A549 (cell line): ENCODE measurements around the gene CRTC2. TPM values are rescaled to one million over a fixed set of nuclear protein-coding genes. Genes with fewer than 3 reads are reported as not detected.

Experiments
- ATAC-seq, 2 experiments: fragments of 200-7000 bp in 1 of 2; fragments of >200 bp in 1 of 2; cut with Nextera tagmentation in 1 of 2; cut with Tn5 transposase in 1 of 2; 3 replicates each; pipeline versions ENCODE4 v1.8.0 to v1.9.1; 2018 to 2020; ENCODE audit warnings: mild to moderate bottlenecking in 1 of 2, moderate library complexity in 1 of 2
- CTCF ChIA-PET: fragments of 300-600 bp; sonication (Branson Sonifier 250); formaldehyde crosslinking; extraction: SDS; loops from one replicate; lab custom pipeline; 2021; ENCODE audit warnings: antibody characterized with exemption, inconsistent platforms; lab: Yijun Ruan, JAX
- POLR2A ChIA-PET: fragments of 350-600 bp; formaldehyde crosslinking; extraction: SDS; loops from one replicate; lab custom pipeline; 2021; ENCODE audit warnings: antibody characterized with exemption, inconsistent platforms; lab: Yijun Ruan, JAX
- DNase-seq, 2 experiments: peaks; one replicate each; pipeline versions ENCODE4 v3.0.0 to v3.0.0-alpha.2; 2011 to 2016; ENCODE audit warnings: low read depth in 1 of 2, low spot score in 1 of 2
- FAIRE-seq: peaks from 2 replicates; lab custom pipeline; 2011; peaks lifted over from hg19 to GRCh38; lab: Jason Lieb, UNC
- H3K27ac ChIP-seq, 2 experiments: fragments of >200 bp; sonication (Bioruptor Twin); formaldehyde crosslinking; 3 replicates each; pipeline ENCODE4 v1.5.1; 2016 to 2017
- H3K4me1 ChIP-seq: fragments of >200 bp; sonication (Bioruptor Twin); formaldehyde crosslinking; 3 replicates; pipeline ENCODE4 v1.6.1; 2016
- H3K4me2 ChIP-seq: fragments of >200 bp; sonication (Bioruptor Twin); formaldehyde crosslinking; 3 replicates; pipeline ENCODE4 v1.6.1; 2016
- H3K4me3 ChIP-seq: fragments of >200 bp; sonication (Bioruptor Twin); formaldehyde crosslinking; 3 replicates; pipeline ENCODE4 v1.5.1; 2016
- H3K9me3 ChIP-seq: fragments of >200 bp; sonication (Bioruptor Twin); formaldehyde crosslinking; 3 replicates; pipeline ENCODE4 v1.6.1; 2016
- CBX8 ChIP-seq: fragments of 200-600 bp; sonication (generic); IDR thresholded peaks from 2 replicates; pipeline ENCODE4 v1.6.1; 2016
- CHD2 ChIP-seq: fragments of 150-350 bp; IDR thresholded peaks from 2 replicates; pipeline ENCODE4 v1.6.1; 2014; ENCODE audit warnings: low read length; ENCODE audit not compliant: partially characterized antibody
- E2F6 ChIP-seq: IDR thresholded peaks from 2 replicates; pipeline ENCODE4 v1.6.1; 2012; ENCODE audit warnings: low read depth, borderline replicate concordance
- EHF ChIP-seq: fragments of 250-450 bp; sonication (Bioruptor Pico); IDR thresholded peaks from 2 replicates; pipeline ENCODE4 v1.5.0; 2020; ENCODE audit warnings: mild to moderate bottlenecking
- EHMT2 ChIP-seq: fragments of 200-600 bp; sonication (generic); IDR thresholded peaks from 2 replicates; pipeline ENCODE4 v1.6.1; 2016; ENCODE audit warnings: antibody characterized with exemption, low read depth, mild to moderate bottlenecking, moderate library complexity
- ESRRA ChIP-seq: fragments of 150-350 bp; IDR thresholded peaks from 2 replicates; pipeline ENCODE4 v1.6.1; 2014; ENCODE audit warnings: mild to moderate bottlenecking, low read length, borderline replicate concordance
- FOXS1 ChIP-seq: fragments of 250-450 bp; sonication (Bioruptor Pico); IDR thresholded peaks from 2 replicates; pipeline ENCODE4 v1.5.0; 2020; ENCODE audit warnings: mild to moderate bottlenecking, moderate library complexity
- GATA3 ChIP-seq: IDR thresholded peaks from 2 replicates; pipeline ENCODE4 v1.6.1; 2012; ENCODE audit warnings: borderline replicate concordance
- HDAC2 ChIP-seq: fragments of 200-600 bp; sonication (generic); IDR thresholded peaks from 2 replicates; pipeline ENCODE4 v1.6.1; 2016
- HEYL ChIP-seq: fragments of 250-450 bp; sonication (Bioruptor Pico); IDR thresholded peaks from 2 replicates; pipeline ENCODE4 v1.8.0; 2021; ENCODE audit warnings: mild to moderate bottlenecking, moderate library complexity
- HOXB13 ChIP-seq: fragments of 250-450 bp; sonication (Bioruptor Pico); IDR thresholded peaks from 2 replicates; pipeline ENCODE4 v1.5.0; 2020; ENCODE audit warnings: low read depth, mild to moderate bottlenecking, moderate library complexity
- MAZ ChIP-seq: fragments of 150-350 bp; IDR thresholded peaks from 2 replicates; pipeline ENCODE4 v1.6.1; 2014; ENCODE audit warnings: antibody characterized with exemption, low read depth, low read length, borderline replicate concordance
- MYC ChIP-seq: IDR thresholded peaks from 2 replicates; pipeline ENCODE4 v1.6.1; 2012; ENCODE audit warnings: mild to moderate bottlenecking, inconsistent platforms, low read length, improper control_type of control experiment, borderline replicate concordance
- NPAS2 ChIP-seq: fragments of 250-450 bp; sonication (Bioruptor Pico); IDR thresholded peaks from 2 replicates; pipeline ENCODE4 v1.8.0; 2022; ENCODE audit warnings: mild to moderate bottlenecking, moderate library complexity, borderline replicate concordance
- NR3C1 ChIP-seq: fragments of >200 bp; sonication (Bioruptor Twin); formaldehyde crosslinking; IDR thresholded peaks from 3 replicates; pipeline ENCODE4 v1.6.1; 2017
- POLR2A ChIP-seq: IDR thresholded peaks from 2 replicates; pipeline ENCODE4 v1.6.1; 2012; ENCODE audit warnings: mild to moderate bottlenecking, low read length
- POLR2AphosphoS2 ChIP-seq: conservative IDR thresholded peaks from 2 replicates; pipeline ENCODE4 v1.6.1; 2012; ENCODE audit warnings: low read length, improper control_type of control experiment, inconsistent platforms
- RARB ChIP-seq: fragments of 250-450 bp; sonication (Bioruptor Pico); IDR thresholded peaks from 2 replicates; pipeline ENCODE4 v1.8.0; 2021; ENCODE audit warnings: mild to moderate bottlenecking, moderate library complexity
- RNF2 ChIP-seq: fragments of 200-600 bp; sonication (generic); IDR thresholded peaks from 2 replicates; pipeline ENCODE4 v1.6.1; 2016; ENCODE audit warnings: low read depth, mild to moderate bottlenecking, antibody characterized with exemption, moderate library complexity, borderline replicate concordance
- SREBF2 ChIP-seq: fragments of 450-650 bp; IDR thresholded peaks from 2 replicates; pipeline ENCODE4 v1.6.1; 2014; ENCODE audit warnings: mild to moderate bottlenecking, moderate library complexity
- TFCP2L1 ChIP-seq: fragments of 250-450 bp; sonication (Bioruptor Pico); IDR thresholded peaks from 2 replicates; pipeline ENCODE4 v1.5.0; 2021; ENCODE audit warnings: mild to moderate bottlenecking
- TP53 ChIP-seq: fragments of 250-450 bp; sonication (Bioruptor Pico); IDR thresholded peaks from 2 replicates; pipeline ENCODE4 v1.5.0; 2021; ENCODE audit warnings: mild to moderate bottlenecking, moderate library complexity
- ZSCAN20 ChIP-seq: fragments of 250-450 bp; sonication (Bioruptor Pico); IDR thresholded peaks from 2 replicates; pipeline ENCODE4 v1.8.0; 2022; ENCODE audit warnings: mild to moderate bottlenecking, moderate library complexity
- WGBS: methylation state at CpG from one replicate; pipeline ENCODE4 v1.1.6; 2017; ENCODE audit errors: missing lambda C conversion rate; 5-methylcytosine and 5-hydroxymethylcytosine counted together
- polyA plus RNA-seq, 4 experiments: library from polyadenylated mRNA; depleted of rRNA in 3 of 4; stranded (reverse); fragments of >200 nt; fragmentation: RNase III in 1 of 4; extraction: RNeasy Plus Mini Kit Qiagen cat#74134 plus additional on column Dnase treatment in 1 of 4; gene quantifications; 2 replicates in 3 of 4; 3 replicates in 1 of 4; pipeline ENCODE4 v1.2.3, GENCODE V29; 2011 to 2017
- TF ChIP-seq, protein P1 (sequence below): IDR thresholded peaks from 2 replicates; pipeline ENCODE4 v1.6.1; 2012
- TF ChIP-seq, protein P2 (sequence below): fragments of >200 bp; sonication (Bioruptor Twin); formaldehyde crosslinking; IDR thresholded peaks from 3 replicates; pipeline ENCODE4 v1.6.1; 2016
- TF ChIP-seq, protein P3 (sequence below): fragments of 450-650 bp; IDR thresholded peaks from 2 replicates; pipeline ENCODE4 v1.6.1; 2014; ENCODE audit warnings: antibody characterized with exemption

Gene CRTC2
- polyA plus RNA-seq, 2 of the 4 experiments (the other 2 are of a cell fraction), result 19.7 to 22.3 TPM

DNA sequence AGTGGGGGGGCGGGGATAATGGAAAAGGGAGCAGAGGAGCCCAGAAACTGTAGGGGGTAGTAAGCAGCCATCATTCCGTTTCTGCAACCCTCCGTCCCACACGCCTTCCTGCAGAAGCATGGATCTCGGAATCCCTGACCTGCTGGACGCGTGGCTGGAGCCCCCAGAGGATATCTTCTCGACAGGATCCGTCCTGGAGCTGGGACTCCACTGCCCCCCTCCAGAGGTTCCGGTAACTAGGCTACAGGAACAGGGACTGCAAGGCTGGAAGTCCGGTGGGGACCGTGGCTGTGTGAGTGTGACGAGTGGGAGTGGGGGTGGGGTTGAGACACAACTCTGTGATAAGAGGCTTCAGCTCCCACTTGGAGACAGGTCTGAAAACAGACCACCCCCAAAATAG lies 10.0 kb upstream of the CRTC2 start:
- ChIA-PET CTCF (interaction anchor here (0.7 to 4.7 kb wide), 9 partner anchors 9 to 578 kb away, joined by 3 to 52 read pairs (median 5); partner anchors contain the start of genes CRTC2, DENND4B, JTB and RAB13), POLR2A (interaction anchor here (1.6 to 4.2 kb wide), 5 partner anchors 9 to 214 kb away, joined by 4 to 78 read pairs (median 16); partner anchors contain the start of genes CRTC2, DENND4B, JTB and RPS27)
- H3K4me1 ChIP-seq, result peaks cover 17% of the 10 kb centered on the region
- H3K4me2 ChIP-seq, result peak overlapping the region; percentile 99
- peak overlapping the region; percentile 64 for H3K4me3 ChIP-seq
- H3K27ac ChIP-seq, result peak overlapping the region; percentile 90 to 92
- TF ChIP-seq NR3C1, result no peak
- TF ChIP-seq CHD2, result no peak
- TF ChIP-seq CBX8, result no peak
- TF ChIP-seq GATA3, result no peak
- no peak for TF ChIP-seq MAZ
- no peak for TF ChIP-seq ZSCAN20 (CRISPR knock-in tag)
- no peak for TF ChIP-seq RNF2
- TF ChIP-seq HOXB13, result no peak
- no peak for TF ChIP-seq TP53 (CRISPR knock-in tag)
- TF ChIP-seq, protein P1, sequence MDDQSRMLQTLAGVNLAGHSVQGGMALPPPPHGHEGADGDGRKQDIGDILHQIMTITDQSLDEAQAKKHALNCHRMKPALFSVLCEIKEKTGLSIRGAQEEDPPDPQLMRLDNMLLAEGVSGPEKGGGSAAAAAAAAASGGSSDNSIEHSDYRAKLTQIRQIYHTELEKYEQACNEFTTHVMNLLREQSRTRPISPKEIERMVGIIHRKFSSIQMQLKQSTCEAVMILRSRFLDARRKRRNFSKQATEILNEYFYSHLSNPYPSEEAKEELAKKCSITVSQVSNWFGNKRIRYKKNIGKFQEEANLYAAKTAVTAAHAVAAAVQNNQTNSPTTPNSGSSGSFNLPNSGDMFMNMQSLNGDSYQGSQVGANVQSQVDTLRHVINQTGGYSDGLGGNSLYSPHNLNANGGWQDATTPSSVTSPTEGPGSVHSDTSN, result no peak
- TF ChIP-seq NPAS2 (CRISPR knock-in tag), result no peak
- TF ChIP-seq FOXS1 (CRISPR knock-in tag), result no peak
- TF ChIP-seq, protein P2, sequence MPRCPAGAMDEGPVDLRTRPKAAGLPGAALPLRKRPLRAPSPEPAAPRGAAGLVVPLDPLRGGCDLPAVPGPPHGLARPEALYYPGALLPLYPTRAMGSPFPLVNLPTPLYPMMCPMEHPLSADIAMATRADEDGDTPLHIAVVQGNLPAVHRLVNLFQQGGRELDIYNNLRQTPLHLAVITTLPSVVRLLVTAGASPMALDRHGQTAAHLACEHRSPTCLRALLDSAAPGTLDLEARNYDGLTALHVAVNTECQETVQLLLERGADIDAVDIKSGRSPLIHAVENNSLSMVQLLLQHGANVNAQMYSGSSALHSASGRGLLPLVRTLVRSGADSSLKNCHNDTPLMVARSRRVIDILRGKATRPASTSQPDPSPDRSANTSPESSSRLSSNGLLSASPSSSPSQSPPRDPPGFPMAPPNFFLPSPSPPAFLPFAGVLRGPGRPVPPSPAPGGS, result no peak
- TF ChIP-seq EHF (CRISPR knock-in tag), result no peak
- no peak for TF ChIP-seq E2F6
- TF ChIP-seq POLR2A, result no peak
- no peak for TF ChIP-seq SREBF2
- TF ChIP-seq, all 56 proteins: peak for 0
- H3K9me3 ChIP-seq, result no peaks in the 10 kb centered on the region
- no peak for FAIRE-seq
- 86% methylated on average over 12 of the region's 13 CpGs for WGBS
- no peak for DNase-seq
- no peak for ATAC-seq

- H3K9me3 ChIP-seq, result no peaks in the 10 kb centered on the region
- peak overlapping the region; percentile 90 to 92 for H3K27ac ChIP-seq
- no peak for DNase-seq
- TF ChIP-seq EHMT2, result no peak
- TF ChIP-seq HOXB13, result no peak
- TF ChIP-seq POLR2AphosphoS2, result no peak
- H3K4me2 ChIP-seq, result peak overlapping the region; percentile 99
- POLR2A ChIA-PET, result interaction anchor here (1.1 to 4.2 kb wide), 11 partner anchors 9 to 334 kb away, joined by 3 to 78 read pairs (median 8); partner anchors contain the start of genes CHTOP, CRTC2, DENND4B and JTB
- H3K4me1 ChIP-seq, result peaks cover 17% of the 10 kb centered on the region
- FAIRE-seq, result no peak
- H3K4me3 ChIP-seq, result peak overlapping the region; percentile 64
- CTCF ChIA-PET, result interaction anchor here (1.2 to 4.7 kb wide), 12 partner anchors 10 to 579 kb away, joined by 3 to 52 read pairs (median 5); partner anchors contain the start of genes CRTC2, DENND4B, JTB and RAB13
- WGBS, result 10% methylated on average over 8 of the region's 8 CpGs
- no peak for ATAC-seq
Observed at GRCh38 chr1:153968000-153968363, 9.6 kb upstream of the CRTC2 start.

DNA sequence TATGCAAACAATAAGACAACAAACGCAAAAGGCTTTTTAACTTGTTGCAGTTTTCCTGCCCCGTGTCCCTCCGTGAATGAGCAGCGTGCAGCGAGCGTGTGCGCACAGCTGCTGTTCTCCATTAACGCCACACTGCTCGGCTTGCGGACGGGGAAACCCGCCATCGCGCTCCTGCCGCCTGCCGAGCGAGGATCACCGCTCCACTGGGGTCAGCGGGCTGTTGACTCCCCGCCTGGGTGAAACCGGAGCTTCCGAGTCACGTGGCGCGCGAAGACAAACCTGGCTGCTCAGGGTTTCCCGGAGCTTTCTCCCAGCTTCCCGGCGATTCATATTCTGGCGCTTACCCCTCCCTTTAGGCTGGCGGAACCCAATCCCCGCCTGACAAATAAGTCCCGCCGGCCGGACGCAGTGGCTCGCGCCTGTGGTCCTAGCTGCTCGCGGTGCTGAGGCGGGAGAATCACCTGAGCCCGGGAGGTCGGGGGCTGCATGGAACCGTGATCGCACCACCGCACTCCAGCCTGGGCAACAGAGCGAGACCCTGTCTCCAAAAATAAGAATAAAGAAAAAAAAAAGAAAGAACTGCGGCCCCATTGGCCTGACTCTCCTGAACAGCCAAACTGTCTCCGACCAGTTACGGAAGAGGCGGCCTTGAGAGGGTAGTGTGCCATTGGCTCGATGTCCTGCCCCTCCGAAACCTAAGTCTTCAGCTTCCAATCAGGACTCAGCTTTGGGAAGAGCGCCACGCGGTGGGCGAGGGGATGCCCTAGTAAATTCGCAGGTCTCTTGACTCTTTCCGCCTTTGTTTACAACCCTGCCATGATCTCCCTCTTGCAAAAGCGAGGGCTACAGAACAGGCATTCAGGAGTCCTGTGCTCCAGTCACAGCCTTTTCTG lies 8.9 kb upstream of the CRTC2 start, which contains the start of gene CREB3L4:
Gene CREB3L4 (plus strand): TSS at position 796 of the 893 bp plus-strand sequence. CDS start 624 bp downstream, outside the sequence.
- H3K9me3 ChIP-seq, result no peaks in the 10 kb centered on the region
- peak within 1 kb of the TSS; percentile 99 for H3K4me2 ChIP-seq
- ChIA-PET CTCF (interaction anchor here (1.1 to 4.7 kb wide), 15 partner anchors 9 to 579 kb away, joined by 3 to 52 read pairs (median 5); partner anchors contain the start of genes CRTC2, DENND4B, JTB and RAB13), POLR2A (interaction anchor here (0.5 to 4.2 kb wide), 18 partner anchors 9 to 333 kb away, joined by 3 to 78 read pairs (median 4); partner anchors contain the start of genes CHTOP, CRTC2, DENND4B and GATAD2B)
- peak within 1 kb of the TSS; percentile 64 for H3K4me3 ChIP-seq
- DNase-seq (peak; percentile 92 to 99), ATAC-seq (peak; percentile 79 to 89), FAIRE-seq (no peak)
- WGBS, result 1% methylated on average over 59 of the region's 60 CpGs
- H3K4me1 ChIP-seq, result peaks cover 18% of the 10 kb centered on the region
- peak within 1 kb of the TSS; percentile 90 to 92 for H3K27ac ChIP-seq
- no peak for TF ChIP-seq ZSCAN20 (CRISPR knock-in tag)
- TF ChIP-seq TFCP2L1 (CRISPR knock-in tag), result 0 out of 2 replicates have a peak, but pooled peaks have one; percentile 11
- no peak for TF ChIP-seq HDAC2
- peak; percentile 55; the same call in 1 of the 2 replicates for TF ChIP-seq MYC
- TF ChIP-seq ESRRA, result no peak
- no peak for TF ChIP-seq HEYL
- TF ChIP-seq, protein P3, sequence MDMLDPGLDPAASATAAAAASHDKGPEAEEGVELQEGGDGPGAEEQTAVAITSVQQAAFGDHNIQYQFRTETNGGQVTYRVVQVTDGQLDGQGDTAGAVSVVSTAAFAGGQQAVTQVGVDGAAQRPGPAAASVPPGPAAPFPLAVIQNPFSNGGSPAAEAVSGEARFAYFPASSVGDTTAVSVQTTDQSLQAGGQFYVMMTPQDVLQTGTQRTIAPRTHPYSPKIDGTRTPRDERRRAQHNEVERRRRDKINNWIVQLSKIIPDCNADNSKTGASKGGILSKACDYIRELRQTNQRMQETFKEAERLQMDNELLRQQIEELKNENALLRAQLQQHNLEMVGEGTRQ, result peak; percentile 95
- TF ChIP-seq RARB (CRISPR knock-in tag), result no peak
- TF ChIP-seq NR3C1, result no peak
- TF ChIP-seq MAZ, result no peak
- peak; percentile 87 for TF ChIP-seq POLR2A
- TF ChIP-seq E2F6, result peak; percentile 89
- TF ChIP-seq, protein P2, result peak; percentile 68; the same call in 1 of the 3 replicates
- TF ChIP-seq NPAS2 (CRISPR knock-in tag), result no peak
